Pulmonary artery endothelial cell (primary cell): ENCODE data around the gene RAI2. TPM values are rescaled to one million over a fixed set of nuclear protein-coding genes. Genes with fewer than 3 reads are reported as not detected.
"Not testable (repeated sequence)": the region's sequence is repeated elsewhere in the genome, so short reads cannot be mapped to it uniquely, and the experiment has no call there.

Experiments
- DNase-seq: peaks from one replicate; pipeline ENCODE4 v3.0.0-alpha.2; 2011; ENCODE audit warnings: low read depth, low spot score
- total RNA-seq: library from RNA; depleted of rRNA; stranded (reverse); fragments of >200 nt; gene quantifications from 2 replicates; pipeline ENCODE4 v1.2.3, GENCODE V29; 2014

RAI2 gene
- total RNA-seq, 1 donor from 2014 or later = 0.13 TPM

DNA sequence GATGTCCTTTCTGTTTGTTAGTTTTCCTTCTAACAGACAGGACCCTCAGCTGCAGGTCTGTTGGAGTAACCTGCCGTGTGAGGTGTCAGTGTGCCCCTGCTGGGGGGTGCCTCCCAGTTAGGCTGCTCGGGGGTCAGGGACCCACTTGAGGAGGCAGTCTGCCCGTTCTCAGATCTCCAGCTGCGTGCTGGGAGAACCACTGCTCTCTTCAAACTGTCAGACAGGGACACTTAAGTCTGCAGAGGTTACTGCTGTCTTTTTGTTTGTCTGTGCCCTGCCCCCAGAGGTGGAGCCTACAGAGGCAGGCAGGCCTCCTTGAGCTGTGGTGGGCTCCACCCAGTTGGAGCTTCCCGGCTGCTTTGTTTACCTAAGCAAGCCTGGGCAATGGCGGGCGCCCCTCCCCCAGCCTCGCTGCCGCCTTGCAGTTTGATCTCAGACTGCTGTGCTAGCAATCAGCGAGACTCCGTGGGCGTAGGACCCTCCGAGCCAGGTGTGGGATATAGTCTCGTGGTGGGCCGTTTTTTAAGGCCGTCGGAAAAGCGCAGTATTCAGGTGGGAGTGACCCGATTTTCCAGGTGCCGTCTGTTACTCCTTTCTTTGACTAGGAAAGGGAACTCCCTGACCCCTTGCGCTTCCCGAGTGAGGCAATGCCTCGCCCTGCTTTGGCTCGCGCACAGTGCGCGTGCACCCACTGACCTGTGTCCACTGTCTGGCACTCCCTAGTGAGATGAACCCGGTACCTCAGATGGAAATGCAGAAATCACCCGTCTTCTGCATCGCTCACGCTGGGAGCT lies 74.3 kb downstream of the RAI2 start:
- DNase-seq = not testable (repeated sequence)

DNA sequence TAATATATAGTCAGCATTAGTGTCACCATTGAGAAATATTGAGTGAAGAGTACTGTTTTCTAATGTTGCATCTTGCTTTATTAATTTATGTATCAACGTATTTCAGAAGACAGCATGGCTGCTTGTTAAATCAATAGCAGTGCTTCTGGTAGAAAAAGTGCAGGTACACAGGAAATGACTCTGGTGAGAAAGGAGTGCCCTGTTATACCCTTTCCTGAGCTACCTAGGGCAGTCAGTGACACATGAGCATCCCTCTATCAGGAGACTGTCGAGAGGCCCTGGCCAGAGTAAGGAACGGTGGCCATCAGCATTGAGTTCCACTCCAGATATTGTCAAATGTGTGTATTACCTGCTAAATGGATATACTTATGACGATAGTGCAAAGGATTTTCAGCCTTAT lies 81.7 kb downstream of the RAI2 start:
- DNase-seq = no peak

DNA sequence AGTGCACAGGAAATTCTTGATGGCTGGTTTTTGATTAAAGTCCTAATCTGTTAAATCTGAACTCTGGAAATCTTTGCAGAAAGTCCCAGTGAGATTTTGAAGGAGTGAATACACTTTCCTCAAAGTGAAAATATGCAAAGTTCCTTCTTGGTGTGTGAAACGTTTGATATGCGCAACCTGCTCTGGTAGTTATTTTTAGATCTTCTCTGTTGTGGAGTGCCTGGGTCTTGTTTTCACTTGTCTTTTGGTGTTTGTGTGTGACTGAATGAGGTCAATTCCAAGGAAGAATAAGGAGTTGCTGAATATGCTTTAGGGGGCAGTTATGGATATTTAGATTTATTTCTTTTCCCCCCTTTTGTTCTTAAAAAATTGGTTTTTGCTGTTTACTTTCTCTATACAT lies 82.1 kb downstream of the RAI2 start:
- no peak for DNase-seq

DNA sequence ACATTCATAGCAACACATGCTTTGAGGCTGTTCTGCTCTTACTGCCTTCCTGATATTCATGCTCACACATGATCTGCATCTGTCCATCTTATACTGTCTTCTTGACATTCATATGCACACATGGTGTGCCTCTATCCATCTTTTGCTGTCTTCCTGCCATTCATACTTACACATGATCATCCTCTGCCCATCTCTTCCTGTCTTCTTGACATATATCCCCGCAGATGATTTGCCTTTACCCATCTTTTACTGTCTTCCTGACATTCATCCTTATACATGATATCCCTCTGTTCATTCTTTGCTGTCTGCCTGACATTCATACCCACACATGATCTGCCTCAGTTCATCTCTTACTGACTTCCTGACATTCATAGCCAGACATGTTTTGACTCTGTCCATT lies 87.0 kb downstream of the RAI2 start:
- DNase-seq = no peak

DNA sequence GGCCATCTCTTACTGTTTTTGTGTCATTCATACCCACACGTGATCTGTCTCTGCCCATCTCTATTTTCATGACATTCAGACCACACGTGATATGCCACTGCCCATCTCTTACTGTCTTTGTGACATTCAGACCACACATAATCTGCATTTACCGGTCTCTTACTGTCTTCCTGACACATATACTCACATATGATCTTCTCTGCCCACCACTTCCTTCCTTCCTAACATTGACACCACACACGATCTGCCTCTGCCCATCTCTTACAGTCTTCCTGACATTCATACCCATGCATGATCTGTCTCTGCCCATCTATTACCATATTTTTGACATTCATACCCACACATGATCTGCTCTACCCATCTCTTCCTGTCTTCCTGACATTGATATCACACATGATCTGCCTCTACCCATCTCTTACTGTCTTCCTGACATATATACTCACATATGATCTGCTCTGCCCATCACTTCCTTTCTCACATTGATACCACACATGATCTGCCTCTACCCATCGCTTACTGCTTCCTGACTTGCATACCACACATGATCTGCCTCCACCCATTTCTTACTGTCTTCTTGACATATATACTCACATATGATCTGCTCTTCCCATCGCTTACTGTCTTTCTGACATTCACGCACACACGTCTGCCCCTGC lies 87.7 kb downstream of the RAI2 start:
- no peak for DNase-seq

DNA sequence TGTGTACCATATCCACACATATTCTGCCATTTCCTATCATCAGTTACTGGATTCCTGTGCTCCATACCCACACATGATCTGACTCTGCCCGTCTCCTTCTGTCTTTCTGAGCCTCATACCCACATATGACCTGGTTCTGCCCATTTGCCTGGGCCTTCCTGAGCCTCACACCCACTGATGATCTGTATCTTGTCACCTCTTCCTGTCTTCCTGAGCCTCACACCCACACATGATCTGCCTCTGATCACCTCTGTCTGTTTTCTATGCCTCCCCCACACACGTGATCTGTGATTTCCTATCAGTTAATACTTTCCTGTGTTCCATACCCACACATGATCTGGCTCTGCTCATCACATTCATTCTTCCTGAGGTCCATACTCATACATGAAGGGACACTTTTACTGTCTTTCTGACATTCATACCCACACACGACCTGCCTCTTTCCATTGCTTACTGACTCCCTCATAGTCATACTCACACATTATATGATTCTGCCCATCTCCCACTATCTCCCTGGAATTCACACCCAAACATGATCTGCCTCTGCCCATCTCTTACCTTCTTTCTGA lies 91.3 kb downstream of the RAI2 start:
- no peak for DNase-seq

DNA sequence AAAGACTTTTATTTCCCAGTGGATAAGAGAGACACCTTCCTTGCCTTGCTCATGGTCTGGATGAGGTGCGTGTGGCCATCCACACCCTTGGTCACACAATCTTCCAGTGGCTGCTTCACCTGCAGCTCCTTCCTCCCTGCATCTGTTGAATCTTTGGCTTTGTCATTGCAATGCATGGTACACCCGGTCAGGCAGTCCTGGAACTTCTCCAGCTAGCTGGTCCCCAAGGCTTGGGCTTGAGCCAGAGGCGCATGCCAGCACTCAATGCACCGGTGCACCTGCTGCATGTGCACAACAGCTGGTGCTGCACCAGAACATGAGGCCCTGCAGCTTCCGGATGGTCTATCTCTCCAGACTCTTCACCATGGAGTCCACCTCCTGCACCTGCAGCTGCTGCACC lies 92.1 kb downstream of the RAI2 start:
- DNase-seq = no peak

DNA sequence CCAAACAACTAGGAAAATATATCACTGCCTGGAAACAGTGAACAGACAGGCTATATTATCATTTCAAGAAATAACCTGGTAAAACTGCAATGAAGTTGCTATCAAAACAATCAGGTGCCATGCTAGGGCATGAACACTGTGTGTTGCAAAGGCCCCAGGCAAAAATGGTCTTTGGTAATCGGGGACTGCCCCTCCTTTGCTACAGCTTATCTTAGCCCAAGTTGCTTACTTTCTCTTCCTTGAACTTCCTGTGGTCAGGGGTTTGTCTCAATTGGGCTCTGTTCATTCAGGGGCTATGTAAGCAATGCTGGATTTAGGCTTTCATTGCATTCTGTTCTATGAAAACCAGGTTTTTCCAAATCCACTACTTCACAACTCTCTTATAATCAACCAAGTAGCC lies 93.4 kb downstream of the RAI2 start:
- no peak for DNase-seq

DNA sequence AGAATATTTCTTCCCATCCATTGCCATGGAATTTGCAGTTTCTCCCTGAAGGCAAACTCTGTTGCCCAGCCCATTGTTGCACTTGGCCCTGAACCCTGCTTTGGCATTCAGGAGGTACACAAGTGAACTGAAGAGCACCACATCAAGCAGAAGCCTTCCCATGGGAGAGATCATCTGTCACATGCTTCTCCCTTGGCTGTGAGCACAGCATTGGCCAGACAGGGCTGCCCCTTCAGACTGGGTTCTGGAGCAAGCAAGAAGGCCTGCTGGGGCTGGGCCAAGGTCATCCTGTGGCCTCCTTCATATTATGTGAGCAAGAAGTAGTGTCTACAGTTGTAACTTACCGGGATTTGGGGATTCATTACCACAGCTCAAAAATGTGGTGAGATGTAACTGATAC lies 101.1 kb downstream of the RAI2 start:
- no peak for DNase-seq

DNA sequence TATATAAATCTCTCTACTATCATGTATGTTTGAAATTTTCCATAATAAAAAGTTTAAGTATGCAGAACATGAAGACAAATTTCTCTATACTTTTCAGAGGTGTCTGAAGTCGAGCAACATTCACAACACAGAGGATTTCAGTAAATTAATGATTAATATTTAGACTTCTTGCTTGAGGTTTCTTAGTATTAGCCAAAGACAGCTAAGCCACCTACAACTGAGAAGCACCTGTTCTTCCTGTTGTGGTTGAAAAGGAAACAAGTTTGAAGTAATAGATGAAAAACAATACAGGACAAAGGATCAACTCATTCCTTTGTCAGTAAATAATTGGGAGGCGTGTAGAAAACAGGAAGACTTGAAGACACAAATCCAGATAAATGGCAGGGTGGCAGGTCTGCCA lies 102.7 kb downstream of the RAI2 start:
- no peak for DNase-seq

DNA sequence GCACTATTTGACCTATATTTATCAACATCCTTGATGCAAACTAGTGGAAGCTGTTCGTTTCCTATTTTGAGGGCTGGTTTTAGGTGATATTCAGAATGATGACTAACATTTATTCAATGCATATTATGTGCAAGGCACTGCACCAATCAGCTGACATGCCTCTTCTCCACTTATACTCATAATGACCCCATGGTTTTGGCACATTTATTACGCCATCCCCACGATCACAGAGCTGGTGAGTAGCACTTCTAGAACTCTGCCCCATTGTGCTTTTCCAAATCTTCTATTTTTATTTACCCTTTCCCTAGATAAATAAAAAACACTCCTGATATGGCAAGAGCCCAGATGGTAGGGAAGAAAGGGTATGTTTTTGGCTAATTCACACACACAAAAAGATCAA lies 110.7 kb downstream of the RAI2 start:
- DNase-seq = no peak

Other genes with a start within 250 kb of the RAI2 start
- 7.8 and 8.5 TPM in 2 replicates for gene SCML1, start 123.8 kb downstream of the RAI2 start, total RNA-seq